ENCODE data around the gene CCNH. TPM values are rescaled to one million over a fixed set of nuclear protein-coding genes. Genes with fewer than 3 reads are reported as not detected.

CCNH gene
- total and polyA plus RNA-seq, 3 donors from 2014 or later, result 105 to 167 (median 142) TPM

- H3K4me1 ChIP-seq, result no peaks in the 10 kb centered on the region
- no peaks in the 10 kb centered on the region for H3K36me3 ChIP-seq (ENCODE audit: low read depth, missing control alignments)
- TF ChIP-seq CTCF (IDR thresholded peaks at IDR 0.05), result no peak
- TF ChIP-seq POLR2A (IDR thresholded peaks at IDR 0.05), result no peak
- intact Hi-C loops (cut with DNase I; ENCODE audit: low total_unique reads), result no loop called here
- no peaks in the 10 kb centered on the region for H3K27me3 ChIP-seq
- no peaks in the 10 kb centered on the region for H3K9me3 ChIP-seq
- no peak for DNase-seq
- no peak overlapping the region for H3K27ac ChIP-seq
- no peak overlapping the region for H3K4me3 ChIP-seq
- WGBS, 2 donors, result 88 to 91% methylated on average over 3 of the region's 3 CpGs
Observed at GRCh38 chr5:87394411-87395165, 18.1 kb downstream of the CCNH start.

- intact Hi-C loops (cut with DNase I; ENCODE audit: low total_unique reads), result no loop called here
- Histone ChIP-seq H3K27ac (no peak overlapping the region), H3K4me1 (no peaks in the 10 kb centered on the region), H3K4me3 (no peak overlapping the region), H3K9me3 (no peaks in the 10 kb centered on the region), H3K36me3 (ENCODE audit: low read depth, missing control alignments) (no peaks in the 10 kb centered on the region), H3K27me3 (no peaks in the 10 kb centered on the region)
- WGBS, 2 donors, result 46 to 52% methylated on average over 2 of the region's 2 CpGs
- DNase-seq, result no peak
- TF ChIP-seq CTCF (IDR thresholded peaks at IDR 0.05), result no peak
- TF ChIP-seq POLR2A (IDR thresholded peaks at IDR 0.05), result no peak
Observed at GRCh38 chr5:87393331-87393730, 19.4 kb downstream of the CCNH start.

DNA sequence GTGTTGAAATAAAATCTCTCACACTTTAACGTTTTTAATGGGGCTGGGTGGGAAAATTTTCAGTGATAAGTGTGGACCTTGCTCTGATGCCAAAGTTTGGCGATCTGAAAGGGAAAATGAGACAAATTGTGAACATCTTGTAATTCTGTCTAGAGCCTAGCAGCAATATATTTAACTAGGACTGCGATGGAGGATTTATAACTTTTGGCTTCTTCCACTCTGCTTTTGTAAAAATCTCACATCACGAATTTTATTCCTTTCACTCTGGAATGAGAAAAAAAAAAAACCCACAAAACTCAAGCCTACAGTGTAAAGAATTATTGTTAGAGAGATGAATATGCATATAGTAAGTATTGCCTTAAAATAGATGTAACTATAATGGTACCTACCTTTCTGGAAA, 19.9 kb downstream of the CCNH start:
- intact Hi-C loops (cut with DNase I; ENCODE audit: low total_unique reads), result no loop called here
- Histone ChIP-seq H3K27me3 (no peaks in the 10 kb centered on the region), H3K36me3 (ENCODE audit: low read depth, missing control alignments) (no peaks in the 10 kb centered on the region), H3K4me1 (no peaks in the 10 kb centered on the region), H3K9me3 (no peaks in the 10 kb centered on the region), H3K4me3 (no peak overlapping the region), H3K27ac (no peak overlapping the region)
- no peak for DNase-seq
- TF ChIP-seq CTCF (IDR thresholded peaks at IDR 0.05), result no peak
- no peak for TF ChIP-seq POLR2A (IDR thresholded peaks at IDR 0.05)
- 41 to 59% methylated on average over 4 of the region's 4 CpGs for WGBS, 2 donors

DNA sequence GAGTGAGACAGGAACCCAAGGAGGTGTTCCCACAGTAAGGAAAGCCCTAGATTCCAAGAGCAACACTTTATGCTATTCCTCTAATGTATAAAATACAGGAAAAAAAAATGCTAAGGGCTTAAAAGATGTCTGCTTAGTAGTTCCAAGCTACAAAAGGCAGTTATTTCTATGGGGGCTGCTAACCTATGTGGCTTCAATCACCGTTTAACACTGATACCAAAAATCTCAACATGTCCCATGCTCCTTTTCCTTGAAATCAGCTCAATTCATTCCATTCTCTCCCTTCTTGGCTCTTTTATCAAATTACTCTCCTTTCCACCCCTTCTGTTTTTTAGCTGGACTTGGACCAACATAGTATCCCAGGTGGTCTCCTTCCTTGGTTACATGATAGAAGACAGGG, 20.6 kb downstream of the CCNH start:
- DNase-seq, result no peak
- intact Hi-C loops (cut with DNase I; ENCODE audit: low total_unique reads), result no loop called here
- H3K9me3 ChIP-seq, result no peaks in the 10 kb centered on the region
- H3K36me3 ChIP-seq (ENCODE audit: low read depth, missing control alignments), result no peaks in the 10 kb centered on the region
- WGBS, 2 donors, result 68 to 75% methylated on average over 1 of the region's 1 CpG
- H3K27me3 ChIP-seq, result no peaks in the 10 kb centered on the region
- TF ChIP-seq CTCF (IDR thresholded peaks at IDR 0.05) (no peak), POLR2A (IDR thresholded peaks at IDR 0.05) (no peak)
- H3K4me1 ChIP-seq, result no peaks in the 10 kb centered on the region
- H3K4me3 ChIP-seq, result no peak overlapping the region
- H3K27ac ChIP-seq, result no peak overlapping the region

Measured in testis (tissue), 3 donors.